A549 (cell line): ENCODE data around the gene RPL3. TPM values are rescaled to one million over a fixed set of nuclear protein-coding genes. Genes with fewer than 3 reads are reported as not detected.

Experiments
- ATAC-seq, 2 experiments: fragments of 200-7000 bp in 1 of 2; fragments of >200 bp in 1 of 2; cut with Nextera tagmentation in 1 of 2; cut with Tn5 transposase in 1 of 2; 3 replicates each; pipeline versions ENCODE4 v1.8.0 to v1.9.1; 2018 to 2020; ENCODE audit warnings: mild to moderate bottlenecking in 1 of 2, moderate library complexity in 1 of 2
- CTCF ChIA-PET: fragments of 300-600 bp; sonication (Branson Sonifier 250); formaldehyde crosslinking; extraction: SDS; loops from one replicate; lab custom pipeline; 2021; ENCODE audit warnings: antibody characterized with exemption, inconsistent platforms; lab: Yijun Ruan, JAX
- POLR2A ChIA-PET: fragments of 350-600 bp; formaldehyde crosslinking; extraction: SDS; loops from one replicate; lab custom pipeline; 2021; ENCODE audit warnings: antibody characterized with exemption, inconsistent platforms; lab: Yijun Ruan, JAX
- DNase-seq, 2 experiments: peaks; one replicate each; pipeline versions ENCODE4 v3.0.0 to v3.0.0-alpha.2; 2011 to 2016; ENCODE audit warnings: low read depth in 1 of 2, low spot score in 1 of 2
- FAIRE-seq: peaks from 2 replicates; lab custom pipeline; 2011; peaks lifted over from hg19 to GRCh38; lab: Jason Lieb, UNC
- H3K27ac ChIP-seq, 2 experiments: fragments of >200 bp; sonication (Bioruptor Twin); formaldehyde crosslinking; 3 replicates each; pipeline ENCODE4 v1.5.1; 2016 to 2017
- H3K4me1 ChIP-seq: fragments of >200 bp; sonication (Bioruptor Twin); formaldehyde crosslinking; 3 replicates; pipeline ENCODE4 v1.6.1; 2016
- H3K4me2 ChIP-seq: fragments of >200 bp; sonication (Bioruptor Twin); formaldehyde crosslinking; 3 replicates; pipeline ENCODE4 v1.6.1; 2016
- H3K4me3 ChIP-seq: fragments of >200 bp; sonication (Bioruptor Twin); formaldehyde crosslinking; 3 replicates; pipeline ENCODE4 v1.5.1; 2016
- H3K9me3 ChIP-seq: fragments of >200 bp; sonication (Bioruptor Twin); formaldehyde crosslinking; 3 replicates; pipeline ENCODE4 v1.6.1; 2016
- CEBPB ChIP-seq, 2 experiments: fragments of >200 bp in 1 of 2; sonication (Bioruptor Twin) in 1 of 2; formaldehyde crosslinking in 1 of 2; IDR thresholded peaks; 2 replicates each; pipeline ENCODE4 v1.6.1; 2012 to 2016
- CHD4 ChIP-seq: fragments of 200-600 bp; sonication (generic); IDR thresholded peaks from 2 replicates; pipeline ENCODE4 v1.6.1; 2016; ENCODE audit warnings: antibody characterized with exemption, mild to moderate bottlenecking, borderline replicate concordance
- EHF ChIP-seq: fragments of 250-450 bp; sonication (Bioruptor Pico); IDR thresholded peaks from 2 replicates; pipeline ENCODE4 v1.5.0; 2020; ENCODE audit warnings: mild to moderate bottlenecking
- ESRRA ChIP-seq: fragments of 150-350 bp; IDR thresholded peaks from 2 replicates; pipeline ENCODE4 v1.6.1; 2014; ENCODE audit warnings: mild to moderate bottlenecking, low read length, borderline replicate concordance
- FOSB ChIP-seq: fragments of 250-450 bp; sonication (Bioruptor Pico); IDR thresholded peaks from 2 replicates; pipeline ENCODE4 v1.5.0; 2020; ENCODE audit warnings: mild to moderate bottlenecking, moderate library complexity
- HEYL ChIP-seq: fragments of 250-450 bp; sonication (Bioruptor Pico); IDR thresholded peaks from 2 replicates; pipeline ENCODE4 v1.8.0; 2021; ENCODE audit warnings: mild to moderate bottlenecking, moderate library complexity
- HOXB13 ChIP-seq: fragments of 250-450 bp; sonication (Bioruptor Pico); IDR thresholded peaks from 2 replicates; pipeline ENCODE4 v1.5.0; 2020; ENCODE audit warnings: low read depth, mild to moderate bottlenecking, moderate library complexity
- JUNB ChIP-seq: fragments of >200 bp; sonication (Bioruptor Twin); formaldehyde crosslinking; IDR thresholded peaks from 2 replicates; pipeline ENCODE4 v1.6.1; 2016
- KDM5A ChIP-seq: fragments of 200-600 bp; sonication (generic); IDR thresholded peaks from 2 replicates; pipeline ENCODE4 v1.6.1; 2016; ENCODE audit warnings: antibody characterized with exemption, mild to moderate bottlenecking
- POLR2A ChIP-seq: IDR thresholded peaks from 2 replicates; pipeline ENCODE4 v1.6.1; 2012; ENCODE audit warnings: mild to moderate bottlenecking, low read length
- RARB ChIP-seq: fragments of 250-450 bp; sonication (Bioruptor Pico); IDR thresholded peaks from 2 replicates; pipeline ENCODE4 v1.8.0; 2021; ENCODE audit warnings: mild to moderate bottlenecking, moderate library complexity
- RCOR1 ChIP-seq: fragments of 150-350 bp; IDR thresholded peaks from 2 replicates; pipeline ENCODE4 v1.6.1; 2014; ENCODE audit warnings: antibody characterized with exemption, low read length, low read depth
- SMC3 ChIP-seq: fragments of >200 bp; sonication (Bioruptor Twin); formaldehyde crosslinking; IDR thresholded peaks from 3 replicates; pipeline ENCODE4 v1.6.1; 2018; ENCODE audit warnings: inconsistent platforms
- TFCP2L1 ChIP-seq: fragments of 250-450 bp; sonication (Bioruptor Pico); IDR thresholded peaks from 2 replicates; pipeline ENCODE4 v1.5.0; 2021; ENCODE audit warnings: mild to moderate bottlenecking
- ZSCAN20 ChIP-seq: fragments of 250-450 bp; sonication (Bioruptor Pico); IDR thresholded peaks from 2 replicates; pipeline ENCODE4 v1.8.0; 2022; ENCODE audit warnings: mild to moderate bottlenecking, moderate library complexity
- WGBS: methylation state at CpG from one replicate; pipeline ENCODE4 v1.1.6; 2017; ENCODE audit errors: missing lambda C conversion rate; 5-methylcytosine and 5-hydroxymethylcytosine counted together
- polyA plus RNA-seq, 4 experiments: library from polyadenylated mRNA; depleted of rRNA in 3 of 4; stranded (reverse); fragments of >200 nt; fragmentation: RNase III in 1 of 4; extraction: RNeasy Plus Mini Kit Qiagen cat#74134 plus additional on column Dnase treatment in 1 of 4; gene quantifications; 2 replicates in 3 of 4; 3 replicates in 1 of 4; pipeline ENCODE4 v1.2.3, GENCODE V29; 2011 to 2017
- TF ChIP-seq, protein P1 (sequence below): fragments of >200 bp; sonication (Bioruptor Twin); formaldehyde crosslinking; IDR thresholded peaks from 3 replicates; pipeline ENCODE4 v1.6.1; 2016
- TF ChIP-seq, protein P2 (sequence below): fragments of 250-450 bp; sonication (Bioruptor Pico); IDR thresholded peaks from 2 replicates; pipeline ENCODE4 v1.5.0; 2020; ENCODE audit warnings: low read depth, mild to moderate bottlenecking, moderate library complexity
- TF ChIP-seq, protein P3 (sequence below): fragments of 150-350 bp; IDR thresholded peaks from 2 replicates; pipeline ENCODE4 v1.6.1; 2014; ENCODE audit warnings: low read depth, mild to moderate bottlenecking, low read length

Gene RPL3
- polyA plus RNA-seq, 2 of the 4 experiments (the other 2 are of a cell fraction), result 1,921 to 1,965 TPM

DNA sequence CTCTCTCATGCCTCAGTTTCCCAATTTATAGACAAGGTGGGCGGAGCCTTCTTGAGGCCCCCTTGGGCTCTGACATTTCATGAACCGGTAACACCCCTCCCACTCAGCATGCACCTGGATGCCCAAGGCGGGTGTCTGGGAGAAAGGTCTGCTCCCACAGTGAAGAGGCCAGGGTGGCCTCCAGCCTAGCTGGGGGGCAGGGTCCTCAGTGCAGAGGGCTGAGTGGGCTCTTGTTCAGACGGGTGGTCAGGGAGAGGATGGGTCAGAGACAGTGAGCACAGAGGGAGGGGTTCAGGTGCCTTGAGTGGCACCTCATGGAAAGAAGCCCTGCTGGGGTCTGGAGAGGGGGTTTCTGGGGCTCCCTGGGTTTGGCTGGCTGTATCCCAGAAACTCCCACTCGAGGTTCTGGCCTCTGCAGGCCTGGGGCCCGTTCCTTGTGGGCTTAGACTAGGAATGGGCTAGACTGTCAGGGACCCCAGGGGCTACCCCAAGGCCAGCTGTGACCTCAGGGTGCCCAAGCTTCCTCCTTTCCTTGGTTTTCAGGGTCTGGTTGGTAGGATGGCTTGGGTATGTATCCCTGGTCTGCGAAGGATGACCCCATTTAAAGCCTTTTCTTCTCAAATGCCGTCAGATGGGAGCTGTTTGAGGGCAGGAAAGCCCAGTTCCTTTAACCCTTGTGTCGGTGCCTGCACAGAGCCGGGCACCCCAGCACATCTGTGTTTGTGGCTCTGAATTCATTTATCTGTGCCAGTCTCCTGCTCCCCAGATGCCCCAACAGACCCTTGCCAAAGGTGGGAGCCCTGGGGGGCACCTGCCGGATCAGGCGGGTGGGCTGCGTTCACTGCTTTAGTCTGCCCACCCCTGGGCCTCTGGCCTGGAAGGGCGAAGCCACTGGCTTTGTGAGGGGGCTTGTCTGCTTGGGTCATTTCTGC, 31.6 kb upstream of the RPL3 start:
- CTCF ChIA-PET, result interaction anchor here (0.9 kb wide), 1 partner anchor 34 kb away, joined by 3 read pairs; no protein-coding TSS in a partner anchor
- Histone ChIP-seq H3K27ac (peak overlapping the region in 1 of 2 experiments; percentile 98; a peak in 3 of 6 replicates), H3K9me3 (no peaks in the 10 kb centered on the region), H3K4me3 (peak overlapping the region; percentile 72; the same call in 2 of the 3 replicates), H3K4me2 (peak overlapping the region; percentile 85), H3K4me1 (peaks cover 4% of the 10 kb centered on the region; the same call in 1 of the 3 replicates)
- DNase-seq (no peak), ATAC-seq (no peak; a peak in 2 of 6 replicates), FAIRE-seq (no peak)
- TF ChIP-seq HOXB13 (no peak), ESRRA (no peak), SMC3 (no peak), ZSCAN20 (CRISPR knock-in tag) (no peak), EHF (CRISPR knock-in tag) (no peak), JUNB (no peak), RCOR1 (no peak), RARB (CRISPR knock-in tag) (no peak), KDM5A (no peak)
- TF ChIP-seq, protein P1, sequence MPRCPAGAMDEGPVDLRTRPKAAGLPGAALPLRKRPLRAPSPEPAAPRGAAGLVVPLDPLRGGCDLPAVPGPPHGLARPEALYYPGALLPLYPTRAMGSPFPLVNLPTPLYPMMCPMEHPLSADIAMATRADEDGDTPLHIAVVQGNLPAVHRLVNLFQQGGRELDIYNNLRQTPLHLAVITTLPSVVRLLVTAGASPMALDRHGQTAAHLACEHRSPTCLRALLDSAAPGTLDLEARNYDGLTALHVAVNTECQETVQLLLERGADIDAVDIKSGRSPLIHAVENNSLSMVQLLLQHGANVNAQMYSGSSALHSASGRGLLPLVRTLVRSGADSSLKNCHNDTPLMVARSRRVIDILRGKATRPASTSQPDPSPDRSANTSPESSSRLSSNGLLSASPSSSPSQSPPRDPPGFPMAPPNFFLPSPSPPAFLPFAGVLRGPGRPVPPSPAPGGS, result no peak
- TF ChIP-seq, protein P2, sequence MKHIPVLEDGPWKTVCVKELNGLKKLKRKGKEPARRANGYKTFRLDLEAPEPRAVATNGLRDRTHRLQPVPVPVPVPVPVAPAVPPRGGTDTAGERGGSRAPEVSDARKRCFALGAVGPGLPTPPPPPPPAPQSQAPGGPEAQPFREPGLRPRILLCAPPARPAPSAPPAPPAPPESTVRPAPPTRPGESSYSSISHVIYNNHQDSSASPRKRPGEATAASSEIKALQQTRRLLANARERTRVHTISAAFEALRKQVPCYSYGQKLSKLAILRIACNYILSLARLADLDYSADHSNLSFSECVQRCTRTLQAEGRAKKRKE, result no peak
- TF ChIP-seq, protein P3, sequence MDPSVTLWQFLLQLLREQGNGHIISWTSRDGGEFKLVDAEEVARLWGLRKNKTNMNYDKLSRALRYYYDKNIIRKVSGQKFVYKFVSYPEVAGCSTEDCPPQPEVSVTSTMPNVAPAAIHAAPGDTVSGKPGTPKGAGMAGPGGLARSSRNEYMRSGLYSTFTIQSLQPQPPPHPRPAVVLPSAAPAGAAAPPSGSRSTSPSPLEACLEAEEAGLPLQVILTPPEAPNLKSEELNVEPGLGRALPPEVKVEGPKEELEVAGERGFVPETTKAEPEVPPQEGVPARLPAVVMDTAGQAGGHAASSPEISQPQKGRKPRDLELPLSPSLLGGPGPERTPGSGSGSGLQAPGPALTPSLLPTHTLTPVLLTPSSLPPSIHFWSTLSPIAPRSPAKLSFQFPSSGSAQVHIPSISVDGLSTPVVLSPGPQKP, result no peak
- POLR2A ChIA-PET, result no interaction called here
- WGBS, result 82% methylated on average over 10 of the region's 14 CpGs

DNA sequence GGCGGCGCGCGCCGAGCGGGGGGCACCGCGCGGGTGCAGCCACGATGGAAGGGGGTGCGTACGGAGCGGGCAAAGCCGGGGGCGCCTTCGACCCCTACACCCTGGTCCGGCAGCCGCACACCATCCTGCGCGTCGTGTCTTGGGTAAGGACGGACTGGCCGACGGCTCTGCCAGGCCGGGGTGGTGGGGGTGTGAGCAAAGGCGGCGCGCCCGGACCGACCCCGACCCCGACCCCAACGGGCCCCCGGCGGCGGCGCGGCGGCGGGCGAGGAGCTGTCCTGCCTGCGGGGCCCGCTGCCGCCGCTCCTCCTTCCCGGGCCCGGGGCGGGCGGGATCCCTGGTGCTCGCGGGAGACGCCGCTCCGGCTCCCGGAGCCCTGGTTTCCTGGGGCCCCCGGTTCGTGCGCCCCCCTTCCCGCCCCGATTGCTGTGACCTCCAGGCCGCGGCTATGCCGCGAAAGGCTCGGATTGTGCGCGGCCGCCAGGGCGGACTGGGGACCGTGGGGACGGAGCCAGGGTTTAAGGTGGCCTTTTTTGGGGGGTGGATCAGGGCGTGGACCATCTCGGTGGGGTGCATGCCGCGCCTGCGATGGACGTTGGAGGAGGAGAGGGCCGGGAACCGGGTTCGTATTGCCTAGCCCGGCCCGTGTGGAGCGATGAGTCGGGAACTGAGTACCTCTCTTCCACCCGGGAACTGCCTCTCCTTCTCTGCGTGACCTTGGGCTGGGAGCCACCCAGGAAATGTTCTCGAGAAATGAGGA, 30.7 kb upstream of the RPL3 start, which contains the start of gene SYNGR1:
Gene SYNGR1, plus strand, starts transcription at position 25 of the 760 bp plus-strand sequence. Its CDS starts 20 bp downstream, at position 45.
- CTCF ChIA-PET, result interaction anchor here (0.7 to 2.7 kb wide), 4 partner anchors 10 to 132 kb away, joined by 3 to 6 read pairs (median 3); no protein-coding TSS in a partner anchor

DNA sequence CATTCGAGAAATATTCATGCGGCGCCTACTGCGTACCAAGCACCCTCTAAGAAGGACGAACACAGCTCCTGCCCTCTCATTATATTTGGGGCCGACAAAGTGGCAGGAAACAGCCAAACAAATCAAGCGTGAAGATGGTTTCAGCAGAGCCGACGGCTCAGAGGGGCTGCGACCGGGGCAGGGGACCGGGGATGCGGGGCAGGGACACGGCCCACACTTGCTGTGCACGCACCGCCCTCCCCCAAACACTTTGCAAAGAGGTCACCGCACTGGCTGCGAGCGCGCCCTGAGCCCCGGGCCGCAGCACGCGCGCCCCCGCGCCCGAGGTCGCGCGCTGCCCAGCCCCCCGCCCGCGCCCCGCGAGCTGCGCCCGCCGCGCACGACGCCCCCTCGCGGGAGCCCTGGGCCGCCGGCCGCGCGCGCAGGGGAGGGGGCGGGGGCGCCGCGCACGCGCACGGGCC, 30.1 kb upstream of the RPL3 start:
- Histone ChIP-seq H3K4me1 (peaks cover 4% of the 10 kb centered on the region; the same call in 1 of the 3 replicates), H3K9me3 (no peaks in the 10 kb centered on the region), H3K4me3 (peak overlapping the region; percentile 72), H3K27ac (peak overlapping the region; percentile 75 to 98), H3K4me2 (peak overlapping the region; percentile 85)
- FAIRE-seq (no peak), ATAC-seq (peak; percentile 52 to 69; a peak in 5 of 6 replicates), DNase-seq (peak in 1 of 2 experiments; percentile 36)
- TF ChIP-seq TFCP2L1 (CRISPR knock-in tag), result no peak
- TF ChIP-seq, protein P3, result no peak
- TF ChIP-seq CHD4, result no peak
- TF ChIP-seq POLR2A, result peak; percentile 23; the same call in 1 of the 2 replicates
- no peak for TF ChIP-seq CEBPB (IDR thresholded peaks at IDR 0.05)
- no peak for TF ChIP-seq RCOR1
- no peak for TF ChIP-seq FOSB
- TF ChIP-seq SMC3, result no peak
- ChIA-PET CTCF (interaction anchor here (0.6 to 2.7 kb wide), 3 partner anchors 9 to 20 kb away, joined by 3 to 6 read pairs (median 3); no protein-coding TSS in a partner anchor), POLR2A (interaction anchor here (1.8 kb wide), 1 partner anchor 30 kb away, joined by 13 read pairs; the partner anchor contains the start of gene RPL3)
- 50% methylated on average over 8 of the region's 57 CpGs for WGBS

More for the DNA sequence above, 30.7 kb upstream of the RPL3 start, which contains the start of gene SYNGR1:
- FAIRE-seq (no peak), ATAC-seq (peak; percentile 51 to 67), DNase-seq (no peak)
- POLR2A ChIA-PET, result interaction anchor here (1.8 kb wide), 1 partner anchor 31 kb away, joined by 13 read pairs; the partner anchor contains the start of gene RPL3
- no peaks in the 10 kb centered on the region for H3K9me3 ChIP-seq
- TF ChIP-seq HEYL (CRISPR knock-in tag) (no peak), POLR2A (peak; percentile 3; the same call in 1 of the 2 replicates)
- H3K4me3 ChIP-seq, result peak within 1 kb of the TSS; percentile 72
- H3K4me1 ChIP-seq, result peaks cover 4% of the 10 kb centered on the region; the same call in 1 of the 3 replicates
- H3K27ac ChIP-seq, result peak within 1 kb of the TSS; percentile 75 to 98
- 25% methylated on average over 7 of the region's 87 CpGs for WGBS
- peak within 1 kb of the TSS; percentile 85 for H3K4me2 ChIP-seq
